ENCODE data around the gene DGKB.

The DGKB gene

DNA sequence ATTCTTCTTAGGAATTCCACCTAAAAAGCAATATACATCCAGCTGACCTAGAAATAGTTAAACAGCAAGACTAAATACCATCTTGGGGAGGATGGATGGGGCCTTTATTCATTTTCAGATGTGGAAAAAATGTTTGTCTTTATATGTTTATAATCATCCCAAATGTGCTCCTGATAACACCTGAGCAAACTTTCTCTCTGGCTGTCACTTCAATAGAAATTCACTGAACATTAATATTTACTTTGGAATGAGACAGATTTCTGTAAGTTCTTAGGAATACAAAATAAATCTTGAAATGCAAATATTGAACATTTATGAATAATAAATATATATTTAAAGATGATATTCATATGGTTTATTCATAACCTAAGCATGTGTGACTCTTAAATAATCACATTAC, 185.4 kb downstream of the DGKB start:
- TF ChIP-seq, protein P1, sequence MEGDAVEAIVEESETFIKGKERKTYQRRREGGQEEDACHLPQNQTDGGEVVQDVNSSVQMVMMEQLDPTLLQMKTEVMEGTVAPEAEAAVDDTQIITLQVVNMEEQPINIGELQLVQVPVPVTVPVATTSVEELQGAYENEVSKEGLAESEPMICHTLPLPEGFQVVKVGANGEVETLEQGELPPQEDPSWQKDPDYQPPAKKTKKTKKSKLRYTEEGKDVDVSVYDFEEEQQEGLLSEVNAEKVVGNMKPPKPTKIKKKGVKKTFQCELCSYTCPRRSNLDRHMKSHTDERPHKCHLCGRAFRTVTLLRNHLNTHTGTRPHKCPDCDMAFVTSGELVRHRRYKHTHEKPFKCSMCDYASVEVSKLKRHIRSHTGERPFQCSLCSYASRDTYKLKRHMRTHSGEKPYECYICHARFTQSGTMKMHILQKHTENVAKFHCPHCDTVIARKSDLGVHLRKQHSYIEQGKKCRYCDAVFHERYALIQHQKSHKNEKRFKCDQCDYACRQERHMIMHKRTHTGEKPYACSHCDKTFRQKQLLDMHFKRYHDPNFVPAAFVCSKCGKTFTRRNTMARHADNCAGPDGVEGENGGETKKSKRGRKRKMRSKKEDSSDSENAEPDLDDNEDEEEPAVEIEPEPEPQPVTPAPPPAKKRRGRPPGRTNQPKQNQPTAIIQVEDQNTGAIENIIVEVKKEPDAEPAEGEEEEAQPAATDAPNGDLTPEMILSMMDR (conservative IDR thresholded peaks at IDR 0.05; ENCODE audit: low read length): no peak
- H3K4me3 ChIP-seq (ENCODE audit: low read length): no peak overlapping the region
- no peak for DNase-seq (ENCODE audit: low read depth)

DNA sequence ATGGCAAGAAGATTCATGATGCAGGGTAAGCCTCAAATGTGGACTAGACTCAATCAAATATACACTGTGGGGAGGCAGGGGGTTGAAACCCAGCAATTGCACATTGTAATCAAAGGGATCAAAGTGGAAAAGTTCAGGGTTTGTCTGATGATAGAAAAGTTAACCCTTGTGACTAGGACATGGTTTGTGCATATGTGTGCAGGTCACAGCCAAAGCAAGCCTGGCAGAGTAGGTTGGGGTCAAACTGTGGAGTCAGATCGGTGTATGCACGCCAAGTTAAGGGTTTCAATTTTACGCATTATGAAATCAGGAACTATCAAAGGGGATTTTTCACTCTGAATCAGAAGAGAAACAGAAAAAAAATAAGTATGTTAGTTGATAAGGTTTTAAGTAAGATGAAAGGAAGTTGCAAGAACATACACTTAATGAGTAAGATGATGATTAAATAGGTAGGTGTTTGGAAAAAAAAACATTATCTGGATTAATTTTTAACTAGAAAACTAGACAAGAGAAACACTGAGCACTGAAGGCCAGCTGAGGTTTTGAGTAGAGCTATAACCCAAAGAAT, 188.3 kb downstream of the DGKB start:
- TF ChIP-seq, protein P1 (conservative IDR thresholded peaks at IDR 0.05; ENCODE audit: low read length): no peak
- no peak for DNase-seq (ENCODE audit: low read depth)
- no peak overlapping the region for H3K4me3 ChIP-seq (ENCODE audit: low read length)

DNA sequence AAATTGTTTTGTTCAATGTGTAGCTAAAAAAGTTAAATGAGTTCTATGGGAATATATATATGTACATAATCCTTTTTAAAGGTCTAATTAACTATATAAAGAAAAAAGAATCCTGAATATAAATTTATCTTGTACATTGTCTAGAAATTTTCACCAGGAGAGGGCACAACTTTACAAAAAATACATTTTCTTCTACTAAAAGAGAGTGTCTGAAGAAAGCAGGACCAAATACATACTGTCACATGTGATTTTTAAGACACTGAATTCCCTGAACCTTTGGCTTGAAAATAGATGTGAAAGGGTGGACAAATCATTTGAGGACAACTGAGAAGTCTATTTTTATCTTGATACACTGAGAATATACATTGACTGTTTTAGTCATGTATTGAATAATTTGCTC, 204.3 kb downstream of the DGKB start:
- no peak for DNase-seq (ENCODE audit: low read depth)
- no peak overlapping the region for H3K4me3 ChIP-seq (ENCODE audit: low read length)
- TF ChIP-seq, protein P1 (conservative IDR thresholded peaks at IDR 0.05; ENCODE audit: low read length): peak; percentile 10; the same call in 1 of the 2 replicates

GRCh38 chr7:14697684-14698083, 204.9 kb downstream of the DGKB start:
- TF ChIP-seq, protein P1 (conservative IDR thresholded peaks at IDR 0.05; ENCODE audit: low read length): no peak
- no peak for DNase-seq (ENCODE audit: low read depth)

DNA sequence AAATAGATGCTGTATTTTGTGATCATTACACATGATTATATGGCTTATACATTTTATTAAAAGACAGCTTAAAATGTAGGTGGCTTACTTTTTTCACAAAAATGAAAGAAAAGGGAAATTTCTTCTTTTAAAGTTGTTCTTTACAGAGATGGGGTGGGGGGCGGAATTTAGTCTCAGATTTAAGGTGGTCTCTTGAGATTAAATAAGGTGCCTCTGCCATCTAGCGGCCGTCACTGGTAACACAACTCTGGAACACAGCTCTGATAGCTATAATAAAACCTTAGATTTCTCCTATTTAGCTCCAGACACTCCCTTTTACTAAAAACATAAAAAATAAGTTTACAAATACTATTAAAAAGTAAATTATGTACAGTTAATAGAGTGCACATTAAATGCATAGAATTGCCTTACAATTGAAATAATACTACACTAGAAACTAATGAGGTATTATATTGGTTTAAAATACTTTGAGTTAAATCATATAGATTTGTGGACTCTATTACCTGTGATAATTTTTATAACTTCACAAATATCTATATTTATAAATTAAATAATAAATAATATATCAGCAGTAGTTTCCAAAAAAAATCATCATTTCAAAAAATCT, 210.9 kb downstream of the DGKB start:
- H3K4me3 ChIP-seq (ENCODE audit: low read length): no peak overlapping the region
- DNase-seq (ENCODE audit: low read depth): peak; percentile 11
- TF ChIP-seq, protein P1 (conservative IDR thresholded peaks at IDR 0.05; ENCODE audit: low read length): peak; percentile 83

More at GRCh38 chr7:14697684-14698083, 204.9 kb downstream of the DGKB start:
- H3K4me3 ChIP-seq (ENCODE audit: low read length): no peak overlapping the region

DNA sequence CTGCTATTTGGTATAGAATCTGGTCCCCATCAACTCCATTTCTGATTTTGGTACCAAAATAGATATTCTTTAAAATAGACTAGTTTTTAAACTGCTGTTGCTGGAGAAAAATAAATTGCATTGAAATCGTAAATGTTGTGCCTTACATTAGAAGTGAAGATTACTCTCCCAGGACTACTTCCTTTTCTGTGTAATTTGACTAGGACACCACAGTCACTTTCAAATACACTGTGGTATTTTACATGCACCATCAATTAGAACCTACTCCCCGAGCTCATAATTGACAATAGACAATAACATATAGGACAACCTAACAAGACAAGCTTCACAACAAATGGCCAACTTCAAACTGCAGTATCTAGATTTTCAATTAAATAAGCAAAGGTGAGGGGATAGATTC, 211.5 kb downstream of the DGKB start:
- TF ChIP-seq, protein P1 (conservative IDR thresholded peaks at IDR 0.05; ENCODE audit: low read length): no peak
- DNase-seq (ENCODE audit: low read depth): no peak
- H3K4me3 ChIP-seq (ENCODE audit: low read length): no peak overlapping the region

- no peak for DNase-seq (ENCODE audit: low read depth)
- H3K4me3 ChIP-seq (ENCODE audit: low read length): no peak overlapping the region
- TF ChIP-seq, protein P1 (conservative IDR thresholded peaks at IDR 0.05; ENCODE audit: low read length): no peak
Observed at GRCh38 chr7:14690486-14690885, 212.1 kb downstream of the DGKB start.
